HL-60/S4 (cell line): ENCODE data around the gene ZNF292.
"Not testable (repeated sequence)": the region's sequence is repeated elsewhere in the genome, so short reads cannot be mapped to it uniquely, and the experiment has no call there.

Experiments
- in situ Hi-C: fragments of 300-500 bp; cut with MboI; formaldehyde crosslinking; loops from 2 replicates; pipeline ENCODE4 v1.14.3; 2022; ENCODE audit warnings: low sequenced_read_pairs

ZNF292 gene

DNA sequence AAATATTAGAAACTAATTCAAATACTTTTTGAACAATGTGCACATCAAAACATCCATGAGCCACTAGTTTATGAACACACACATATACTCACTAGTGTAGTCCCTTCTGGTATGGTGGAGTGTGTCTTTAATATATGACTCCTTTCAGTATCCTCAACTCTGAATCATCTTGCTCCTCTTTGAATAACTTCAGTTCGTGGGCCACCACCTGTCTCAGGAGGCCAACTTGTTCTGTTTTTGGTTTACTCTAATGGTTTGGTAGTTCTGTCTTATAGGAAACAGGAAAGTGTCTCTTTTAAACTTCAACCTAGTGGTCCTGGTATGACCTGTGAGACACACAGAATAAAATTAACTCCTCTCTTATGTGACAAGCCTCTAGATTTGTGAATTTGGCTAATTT is 55.6 kb downstream of the ZNF292 start:
- in situ Hi-C loops: no loop called here

- in situ Hi-C loops: no loop called here
These were observed 57.2 kb downstream of the ZNF292 start for GRCh38 chr6:87212596-87212995.

GRCh38 chr6:87213364-87213763 is 58.0 kb downstream of the ZNF292 start:
- in situ Hi-C loops: no loop called here

GRCh38 chr6:87214831-87215230 is 59.5 kb downstream of the ZNF292 start:
- in situ Hi-C loops: no loop called here

DNA sequence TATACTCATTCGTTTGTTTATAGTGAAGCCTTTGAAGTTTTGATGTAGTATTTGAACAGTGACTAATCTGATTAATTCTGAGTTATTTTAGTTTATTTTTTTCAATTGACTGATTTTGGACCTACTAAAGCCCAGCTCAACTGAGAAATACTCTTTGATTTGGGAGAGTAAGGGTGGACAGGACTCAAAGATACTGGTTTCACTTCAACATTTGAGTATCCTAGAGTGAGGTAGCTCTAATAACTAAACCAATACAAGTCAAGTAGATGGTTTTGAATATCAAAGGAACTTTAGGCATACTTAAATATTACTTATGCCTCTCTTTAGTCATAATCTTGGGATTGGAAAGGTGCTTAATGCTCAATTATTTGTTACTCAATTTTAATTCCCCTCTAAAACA is 65.6 kb downstream of the ZNF292 start:
- in situ Hi-C loops: no loop called here

DNA sequence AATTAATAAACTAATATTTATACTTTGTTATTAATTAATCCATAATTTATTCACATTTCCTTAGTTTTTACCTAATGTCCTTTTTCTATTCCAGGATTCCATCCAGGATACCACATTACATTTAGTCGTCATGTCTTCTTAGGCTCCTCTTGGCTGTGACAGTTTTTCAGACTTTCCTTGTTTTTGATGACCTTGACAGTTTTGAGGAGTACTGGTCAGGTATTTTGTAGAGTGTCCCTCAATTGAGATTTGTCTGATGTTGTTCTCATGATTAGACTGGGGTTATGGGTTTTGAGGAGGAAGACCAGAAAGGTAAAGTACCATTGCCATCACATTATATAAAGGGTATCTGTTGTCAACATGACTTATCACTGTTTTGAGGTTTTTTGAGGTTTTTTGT is 67.3 kb downstream of the ZNF292 start:
- in situ Hi-C loops: no loop called here

GRCh38 chr6:87224971-87225370 is 69.6 kb downstream of the ZNF292 start:
- in situ Hi-C loops: no loop called here

DNA sequence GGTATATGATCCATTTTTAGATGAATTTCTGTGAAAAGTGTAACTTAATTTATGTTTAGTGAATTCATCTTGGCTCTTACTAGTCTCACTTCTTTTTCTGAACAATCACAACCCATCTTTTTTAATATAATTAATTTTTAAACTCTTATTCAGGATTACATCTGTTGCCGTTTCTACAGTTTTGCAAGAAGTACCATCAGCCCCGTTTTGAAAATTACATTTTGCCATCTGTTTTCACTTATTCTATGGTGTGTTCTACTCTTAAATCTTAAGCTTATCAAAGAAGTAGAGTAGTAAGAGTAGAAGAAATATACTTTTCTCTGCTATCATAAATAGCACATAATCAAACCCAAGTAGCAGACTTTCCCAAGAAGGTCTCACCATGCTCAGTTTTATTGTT is 70.1 kb downstream of the ZNF292 start:
- in situ Hi-C loops: no loop called here

DNA sequence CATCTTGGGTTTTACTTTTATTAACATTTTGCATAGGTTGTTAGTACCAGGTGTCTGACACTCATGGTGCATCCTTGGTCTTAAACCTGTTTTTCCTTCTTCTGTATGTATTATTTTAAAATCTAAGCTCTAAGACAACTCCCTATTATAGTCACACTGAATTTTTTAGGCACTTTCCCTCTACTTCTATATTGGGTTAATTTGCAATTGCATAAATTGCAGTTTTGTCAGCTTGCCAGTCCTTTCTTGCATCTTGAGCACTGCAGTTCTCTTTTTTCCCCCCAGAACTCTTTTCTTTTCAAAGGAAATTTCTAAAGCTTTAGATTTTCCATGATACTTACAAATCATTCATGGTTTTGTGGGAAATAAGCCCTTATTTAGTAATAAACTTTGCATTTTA is 70.6 kb downstream of the ZNF292 start:
- in situ Hi-C loops: no loop called here

DNA sequence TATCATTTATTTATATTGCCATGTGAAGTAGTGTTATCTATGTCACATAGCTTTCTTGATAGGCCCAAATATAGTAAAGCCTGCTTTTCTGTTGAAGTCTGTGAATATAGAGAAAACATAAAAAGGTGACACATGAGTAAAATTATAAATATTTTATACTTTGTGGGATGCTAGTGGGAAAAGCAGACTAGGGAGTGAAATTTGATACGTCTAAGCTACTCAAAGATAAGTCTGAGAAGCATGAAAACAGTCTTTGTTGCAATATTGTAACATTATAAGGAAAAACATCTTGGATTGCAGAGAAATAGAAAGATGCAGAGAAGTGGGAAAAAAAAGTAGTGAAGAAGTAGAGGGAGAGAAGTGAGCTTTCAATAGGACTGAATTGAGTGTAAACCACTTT is 75.4 kb downstream of the ZNF292 start:
- in situ Hi-C loops: no loop called here

GRCh38 chr6:87237804-87238203 is 82.4 kb downstream of the ZNF292 start:
- in situ Hi-C loops: no loop called here

DNA sequence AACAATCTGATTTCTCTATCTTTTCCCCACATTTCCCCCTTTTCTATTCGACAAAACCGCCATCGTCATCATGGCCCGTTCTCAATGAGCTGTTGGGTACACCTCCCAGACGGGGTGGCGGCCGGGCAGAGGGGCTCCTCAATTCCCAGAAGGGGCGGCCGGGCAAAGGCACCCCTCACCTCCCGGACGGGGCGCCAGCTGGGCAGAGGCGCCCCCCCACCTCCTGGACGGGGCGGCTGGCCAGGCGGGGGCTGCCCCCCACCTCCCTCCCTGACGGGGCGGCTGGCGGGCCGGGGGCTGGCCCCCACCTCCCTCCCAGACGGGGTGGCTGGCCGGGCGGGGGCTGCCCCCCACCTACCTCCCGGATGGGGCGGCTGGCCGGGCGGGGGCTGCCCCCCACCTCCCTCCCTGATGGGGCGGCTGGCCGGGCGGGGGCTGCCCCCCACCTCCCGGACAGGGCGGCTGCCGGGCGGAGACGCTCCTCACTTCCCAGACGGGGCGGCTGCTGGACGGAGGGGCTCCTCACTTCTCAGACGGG is 83.8 kb downstream of the ZNF292 start:
- in situ Hi-C loops: not testable (repeated sequence)

- in situ Hi-C loops: no loop called here
These were observed 85.9 kb downstream of the ZNF292 start for GRCh38 chr6:87241304-87241703.

GRCh38 chr6:87242311-87242710 is 86.9 kb downstream of the ZNF292 start:
- in situ Hi-C loops: no loop called here

GRCh38 chr6:87243812-87244211 is 88.4 kb downstream of the ZNF292 start:
- in situ Hi-C loops: no loop called here

- in situ Hi-C loops: no loop called here
These were observed 89.0 kb downstream of the ZNF292 start for GRCh38 chr6:87244380-87244779.

DNA sequence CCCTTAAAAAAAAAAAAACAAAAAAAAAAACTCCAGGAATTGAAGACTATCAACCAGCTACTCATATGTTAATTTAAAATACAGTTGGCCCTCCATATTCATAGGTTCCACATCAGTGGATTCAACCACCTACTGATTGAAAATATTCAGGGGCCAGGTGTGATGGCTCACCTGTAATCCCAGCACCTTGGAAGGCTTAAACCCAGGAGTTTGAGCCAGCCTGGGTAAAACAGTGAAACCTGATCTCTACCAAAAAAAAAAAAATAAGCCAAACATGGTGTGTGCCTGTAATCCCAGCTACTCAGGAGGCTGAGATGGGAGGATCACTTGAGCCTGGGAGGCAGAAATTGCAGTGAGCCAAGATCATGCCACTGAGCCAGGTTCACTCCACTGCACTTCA is 94.7 kb downstream of the ZNF292 start:
- in situ Hi-C loops: no loop called here

GRCh38 chr6:87251225-87251624 is 95.9 kb downstream of the ZNF292 start:
- in situ Hi-C loops: no loop called here

DNA sequence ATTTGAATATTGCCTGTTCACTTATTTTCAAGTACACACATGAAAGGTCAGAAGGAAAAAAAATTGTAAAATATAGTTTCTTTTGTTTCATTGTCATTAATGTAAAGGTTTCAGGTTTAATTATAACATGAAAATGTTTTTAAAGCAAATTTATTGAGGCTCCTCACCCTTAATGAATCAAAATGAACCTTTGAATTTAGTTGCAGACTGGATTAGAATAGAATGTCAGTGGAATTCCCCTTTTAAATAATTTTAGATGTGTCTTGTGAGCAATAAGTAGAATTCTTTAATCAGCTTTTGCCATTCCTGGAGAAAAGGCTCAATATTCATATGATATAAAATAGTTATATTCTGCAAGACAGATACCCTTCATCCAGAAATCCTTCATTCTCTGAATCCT is 96.4 kb downstream of the ZNF292 start:
- in situ Hi-C loops: no loop called here

GRCh38 chr6:87257046-87257445 is 101.7 kb downstream of the ZNF292 start:
- in situ Hi-C loops: no loop called here

DNA sequence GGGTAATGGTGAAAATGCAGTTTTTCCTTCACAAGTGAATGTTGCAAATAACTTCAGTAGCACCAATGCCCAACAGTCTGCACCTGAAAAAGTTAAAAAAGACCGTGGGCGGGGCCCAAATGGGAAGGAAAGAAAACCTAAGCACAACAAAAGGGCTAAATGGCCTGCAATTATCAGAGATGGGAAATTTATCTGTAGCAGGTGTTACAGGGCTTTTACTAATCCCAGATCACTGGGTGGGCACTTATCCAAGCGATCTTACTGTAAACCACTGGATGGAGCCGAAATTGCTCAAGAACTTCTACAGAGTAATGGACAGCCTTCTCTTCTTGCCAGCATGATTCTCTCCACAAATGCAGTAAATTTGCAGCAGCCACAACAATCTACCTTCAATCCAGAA is 102.2 kb downstream of the ZNF292 start:
- in situ Hi-C loops: no loop called here

DNA sequence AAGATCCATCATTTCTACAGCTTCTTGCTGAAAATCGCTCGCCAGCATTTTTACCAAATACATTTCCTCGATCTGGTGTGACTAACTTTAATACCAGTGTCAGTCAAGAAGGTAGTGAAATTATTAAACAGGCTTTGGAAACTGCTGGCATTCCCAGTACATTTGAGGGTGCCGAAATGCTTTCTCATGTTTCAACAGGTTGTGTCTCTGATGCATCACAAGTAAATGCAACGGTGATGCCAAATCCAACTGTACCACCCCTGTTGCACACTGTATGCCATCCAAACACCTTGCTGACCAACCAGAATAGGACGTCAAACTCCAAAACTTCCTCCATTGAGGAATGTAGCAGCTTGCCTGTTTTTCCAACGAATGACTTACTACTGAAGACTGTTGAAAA is 102.6 kb downstream of the ZNF292 start:
- in situ Hi-C loops: no loop called here

DNA sequence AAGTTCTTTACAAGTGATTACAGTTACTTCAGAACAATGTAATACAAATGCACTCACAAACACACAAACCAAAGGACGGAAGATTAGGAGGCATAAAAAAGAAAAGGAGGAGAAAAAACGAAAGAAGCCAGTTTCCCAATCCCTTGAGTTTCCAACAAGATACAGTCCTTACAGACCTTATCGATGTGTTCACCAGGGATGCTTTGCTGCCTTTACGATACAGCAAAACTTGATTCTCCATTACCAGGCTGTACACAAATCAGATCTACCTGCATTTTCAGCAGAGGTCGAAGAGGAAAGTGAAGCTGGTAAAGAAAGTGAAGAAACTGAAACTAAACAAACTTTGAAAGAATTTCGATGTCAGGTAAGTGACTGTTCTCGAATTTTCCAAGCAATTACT is 104.4 kb downstream of the ZNF292 start:
- in situ Hi-C loops: no loop called here

GRCh38 chr6:87261534-87261933 is 106.2 kb downstream of the ZNF292 start:
- in situ Hi-C loops: no loop called here
